Mucosa of rectum (tissue), 2 donors: ENCODE measurements around the gene TRAF2.
"Not testable (repeated sequence)": the region's sequence is repeated elsewhere in the genome, so short reads cannot be mapped to it uniquely, and the experiment has no call there.

ENCODE experiments used
- H3K27ac ChIP-seq, 2 donors: one replicate each; pipeline ENCODE4 v1.7.0; 2013; ENCODE audit warnings: inconsistent platforms in 2 of 2, low read depth in 2 of 2, low read length in 2 of 2
- H3K27me3 ChIP-seq, 2 donors: one replicate each; pipeline ENCODE4 v1.7.0; 2013; ENCODE audit warnings: low read length in 2 of 2; ENCODE audit not compliant: control insufficient read depth in 2 of 2, insufficient read depth in 2 of 2
- H3K36me3 ChIP-seq, 2 donors: one replicate each; pipeline ENCODE4 v1.7.0; 2013; ENCODE audit warnings: low read length in 2 of 2; ENCODE audit not compliant: control insufficient read depth in 2 of 2, insufficient read depth in 2 of 2
- H3K4me1 ChIP-seq, 2 donors: one replicate each; pipeline ENCODE4 v1.7.0; 2013; ENCODE audit warnings: low read length in 2 of 2, mild to moderate bottlenecking in 1 of 2; ENCODE audit not compliant: control insufficient read depth in 2 of 2, insufficient read depth in 2 of 2
- H3K4me3 ChIP-seq, 2 donors: one replicate each; pipeline ENCODE4 v1.7.0; 2013; ENCODE audit warnings: low read length in 2 of 2
- H3K9ac ChIP-seq, 2 donors: one replicate each; pipeline ENCODE4 v1.7.0; 2013; ENCODE audit warnings: low read length in 2 of 2, low read depth in 1 of 2, mild to moderate bottlenecking in 1 of 2
- H3K9me3 ChIP-seq, 2 donors: one replicate each; pipeline ENCODE4 v1.7.0; 2013; ENCODE audit warnings: low read length in 2 of 2; ENCODE audit not compliant: control insufficient read depth in 2 of 2
- donor health status: healthy.
- donor health status: Normal muscosa, but diverticular disease.

Gene TRAF2

GRCh38 chr9:136882947-136883283 is 3.4 kb upstream of the TRAF2 start:
- peak overlapping the region; percentile 18 to 75 for H3K27ac ChIP-seq

GRCh38 chr9:136883670-136884069 is 2.6 kb upstream of the TRAF2 start:
- peaks cover 14 to 33% of the 10 kb centered on the region in 2 donors for H3K4me1 ChIP-seq
- not testable (repeated sequence) for H3K4me3 ChIP-seq, H3K27me3 ChIP-seq, H3K9ac ChIP-seq, H3K27ac ChIP-seq, H3K9me3 ChIP-seq, H3K36me3 ChIP-seq

More at GRCh38 chr9:136882947-136883283, 3.4 kb upstream of the TRAF2 start:
- not testable (repeated sequence) for H3K27me3 ChIP-seq, H3K9me3 ChIP-seq, H3K36me3 ChIP-seq, H3K9ac ChIP-seq, H3K4me3 ChIP-seq
- H3K4me1 ChIP-seq: peaks cover 14 to 33% of the 10 kb centered on the region in 2 donors

- H3K9ac ChIP-seq: peak overlapping the region; percentile 57 to 85
- H3K27ac ChIP-seq: peak overlapping the region; percentile 68 to 77
- H3K4me3 ChIP-seq: peak overlapping the region; percentile 70 to 88
- no peaks in the 10 kb centered on the region for H3K27me3 ChIP-seq
- no peaks in the 10 kb centered on the region for H3K9me3 ChIP-seq
- H3K4me1 ChIP-seq: peaks cover 13 to 27% of the 10 kb centered on the region in 2 donors
- peaks cover 2 to 5% of the 10 kb centered on the region in 2 donors for H3K36me3 ChIP-seq
Measured at GRCh38 chr9:136886610-136887597, 588 bp downstream of the TRAF2 start.

- Histone ChIP-seq H3K9me3 (no peaks in the 10 kb centered on the region), H3K36me3 (peaks cover 2 to 11% of the 10 kb centered on the region in 2 donors), H3K9ac (no peak overlapping the region), H3K4me1 (peaks cover 5 to 14% of the 10 kb centered on the region in 2 donors), H3K27ac (no peak overlapping the region), H3K4me3 (no peak overlapping the region), H3K27me3 (no peaks in the 10 kb centered on the region)
Measured at GRCh38 chr9:136888454-136888853, 2.1 kb downstream of the TRAF2 start.

- Histone ChIP-seq H3K27me3 (no peaks in the 10 kb centered on the region), H3K36me3 (peaks cover 2 to 14% of the 10 kb centered on the region in 2 donors), H3K9me3 (no peaks in the 10 kb centered on the region), H3K4me3 (no peak overlapping the region), H3K9ac (no peak overlapping the region), H3K27ac (no peak overlapping the region), H3K4me1 (peaks cover 5 to 14% of the 10 kb centered on the region in 2 donors)
Measured at GRCh38 chr9:136889858-136890257, 3.5 kb downstream of the TRAF2 start.

- H3K4me1 ChIP-seq: peaks cover 7 to 10% of the 10 kb centered on the region in 2 donors
- H3K36me3 ChIP-seq: peaks cover 2 to 17% of the 10 kb centered on the region in 2 donors
- H3K9me3 ChIP-seq: no peaks in the 10 kb centered on the region
- no peak overlapping the region for H3K9ac ChIP-seq
- no peak overlapping the region for H3K4me3 ChIP-seq
- H3K27me3 ChIP-seq: no peaks in the 10 kb centered on the region
- H3K27ac ChIP-seq: no peak overlapping the region
Measured at GRCh38 chr9:136890661-136891060, 4.3 kb downstream of the TRAF2 start.

GRCh38 chr9:136896027-136896426 is 9.7 kb downstream of the TRAF2 start:
- Histone ChIP-seq H3K9ac (peak overlapping the region in 1 of 2 donors; percentile 6), H3K9me3 (no peaks in the 10 kb centered on the region), H3K27ac (no peak overlapping the region), H3K36me3 (peaks cover 8 to 23% of the 10 kb centered on the region in 2 donors), H3K4me1 (peaks cover 22 to 29% of the 10 kb centered on the region in 2 donors), H3K27me3 (no peaks in the 10 kb centered on the region), H3K4me3 (no peak overlapping the region)

GRCh38 chr9:136898483-136899100 is 12.3 kb downstream of the TRAF2 start:
- H3K27me3 ChIP-seq: no peaks in the 10 kb centered on the region
- H3K4me1 ChIP-seq: peaks cover 46 to 55% of the 10 kb centered on the region in 2 donors
- peak overlapping the region; percentile 37 to 45 for H3K27ac ChIP-seq
- H3K36me3 ChIP-seq: peaks cover 8 to 18% of the 10 kb centered on the region in 2 donors
- no peak overlapping the region for H3K4me3 ChIP-seq
- no peak overlapping the region for H3K9ac ChIP-seq
- no peaks in the 10 kb centered on the region for H3K9me3 ChIP-seq

GRCh38 chr9:136899196-136899595 is 12.9 kb downstream of the TRAF2 start:
- Histone ChIP-seq H3K4me1 (peaks cover 46 to 55% of the 10 kb centered on the region in 2 donors), H3K27ac (peak overlapping the region; percentile 48 to 79), H3K36me3 (peaks cover 8 to 18% of the 10 kb centered on the region in 2 donors), H3K27me3 (no peaks in the 10 kb centered on the region), H3K4me3 (no peak overlapping the region), H3K9ac (no peak overlapping the region), H3K9me3 (no peaks in the 10 kb centered on the region)

GRCh38 chr9:136900556-136900955 is 14.2 kb downstream of the TRAF2 start:
- Histone ChIP-seq H3K4me1 (peaks cover 44 to 55% of the 10 kb centered on the region in 2 donors), H3K36me3 (peaks cover 8 to 15% of the 10 kb centered on the region in 2 donors), H3K27me3 (no peaks in the 10 kb centered on the region), H3K9me3 (no peaks in the 10 kb centered on the region), H3K4me3 (no peak overlapping the region), H3K27ac (peak overlapping the region; percentile 84 to 97), H3K9ac (peak overlapping the region; percentile 31 to 34)
